Stimulated activated CD4-positive, alpha-beta T cell treated with anti-CD3 and anti-CD28 coated beads, Interleukin-4, amount 100 ng/mL, for 48 hours (primary cell): Measurements from ENCODE around the gene ISLR2.

Experiments used
- DNase-seq, 2 donors: peaks; one replicate each; pipeline ENCODE4 v3.0.0-alpha.2; 2020; ENCODE audit warnings: low read depth in 2 of 2

Gene ISLR2

GRCh38 chr15:74128785-74129585 lies 1.4 kb upstream of the ISLR2 start:
- no peak for DNase-seq

GRCh38 chr15:74129586-74130154 lies 716 bp upstream of the ISLR2 start:
- no peak for DNase-seq

GRCh38 chr15:74130849-74131627 lies 652 bp downstream of the ISLR2 start:
- no peak for DNase-seq

- DNase-seq, result no peak
Measured at GRCh38 chr15:74131628-74132413, 1.4 kb downstream of the ISLR2 start.

- DNase-seq, result no peak
Measured at GRCh38 chr15:74132681-74133651, 2.6 kb downstream of the ISLR2 start.

- DNase-seq, result no peak
Measured at GRCh38 chr15:74133694-74134386, 3.5 kb downstream of the ISLR2 start.

- no peak for DNase-seq
Measured at GRCh38 chr15:74134387-74135027, 4.1 kb downstream of the ISLR2 start.

- DNase-seq, result no peak
Measured at GRCh38 chr15:74135041-74135565, 4.7 kb downstream of the ISLR2 start.

DNA sequence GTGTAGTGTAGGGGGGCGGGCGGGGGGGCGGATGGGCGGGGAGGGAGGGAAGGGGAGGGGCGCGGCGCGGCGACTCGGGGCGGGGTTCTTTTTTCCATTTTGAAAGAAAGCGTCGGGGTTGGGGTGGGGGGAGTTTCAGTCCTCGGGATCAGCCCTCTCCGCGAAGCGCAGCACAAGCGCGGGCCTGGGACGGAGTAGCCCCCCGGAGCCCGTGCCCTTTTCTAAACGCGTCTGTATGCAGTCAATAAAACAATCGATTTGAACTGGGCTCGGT lies 6.1 kb downstream of the ISLR2 start:
- DNase-seq, result no peak

DNA sequence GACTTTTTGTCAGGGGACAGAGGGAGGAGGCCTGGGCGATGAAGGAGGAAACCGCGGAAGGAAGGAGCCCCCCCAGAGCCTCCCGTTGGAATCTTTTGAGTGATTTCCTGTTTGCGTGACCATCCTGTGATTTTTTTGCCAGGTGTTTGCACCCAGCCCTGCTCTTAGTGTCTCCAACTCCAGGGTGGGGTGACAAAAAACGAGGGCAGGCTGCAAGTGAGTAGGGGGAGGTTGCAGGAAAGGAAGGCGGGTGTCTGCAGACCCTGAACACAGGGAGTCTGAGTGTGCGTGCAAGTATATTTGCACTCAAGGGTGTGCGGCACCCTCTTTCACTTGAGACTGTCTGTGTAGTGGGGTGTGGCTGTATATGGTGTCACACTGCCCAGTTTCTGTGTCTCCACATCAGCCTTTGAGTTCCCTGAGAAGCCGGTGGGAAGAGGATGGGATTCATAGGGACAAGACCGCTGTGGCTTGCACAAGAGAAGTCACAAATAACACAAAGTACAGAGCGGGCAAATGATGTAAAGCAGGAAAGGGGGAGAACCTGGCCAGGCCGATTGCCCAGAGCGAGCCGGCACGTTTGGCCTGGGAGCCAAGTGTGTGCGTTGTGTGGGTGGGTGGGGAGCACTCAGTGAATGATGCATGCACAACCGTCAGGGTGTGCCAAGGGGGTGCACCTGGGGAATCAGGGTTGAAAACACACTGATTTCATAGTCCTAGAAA lies 6.6 kb downstream of the ISLR2 start:
- DNase-seq, result no peak

DNA sequence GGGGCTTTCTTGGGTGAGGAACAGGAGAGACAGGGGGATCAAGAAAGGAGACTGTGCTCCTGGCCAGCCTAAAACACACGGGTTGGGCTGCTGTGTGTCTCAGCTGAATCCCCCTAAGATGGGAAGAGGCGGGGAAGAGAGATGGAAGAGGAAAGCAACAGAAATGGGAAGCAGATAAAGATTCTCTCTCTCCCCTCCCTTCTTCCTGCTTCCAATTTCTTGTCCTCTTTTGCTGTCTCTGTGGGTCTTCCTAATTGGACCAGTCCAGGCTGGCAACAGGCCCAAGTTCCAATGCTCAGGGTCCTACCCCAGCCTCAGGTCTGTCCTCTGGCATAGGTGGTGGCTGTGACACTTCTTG lies 7.1 kb downstream of the ISLR2 start:
- no peak for DNase-seq

- DNase-seq, result no peak
Measured at GRCh38 chr15:74138642-74139041, 8.3 kb downstream of the ISLR2 start.

DNA sequence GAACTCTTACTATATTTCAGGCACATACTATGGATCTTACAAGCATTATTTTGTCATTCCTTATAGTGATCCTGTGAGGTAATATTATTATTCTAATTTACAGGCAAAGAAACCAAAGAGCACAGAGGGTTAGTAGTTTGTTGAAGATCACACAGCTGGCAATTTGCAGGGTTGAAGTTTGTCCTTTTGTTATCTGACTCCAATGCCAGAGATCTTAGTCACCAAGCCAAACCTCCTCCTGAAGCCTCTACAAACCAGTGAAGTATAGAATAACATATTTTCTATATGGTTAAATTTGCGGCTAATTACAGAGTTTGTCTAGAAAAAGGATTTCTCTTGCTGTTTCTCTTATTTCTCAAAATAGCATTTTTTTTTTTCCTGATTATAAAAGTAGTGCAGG lies 11.2 kb downstream of the ISLR2 start:
- no peak for DNase-seq

- DNase-seq, result no peak
Measured at GRCh38 chr15:74144153-74144775, 13.9 kb downstream of the ISLR2 start.

DNA sequence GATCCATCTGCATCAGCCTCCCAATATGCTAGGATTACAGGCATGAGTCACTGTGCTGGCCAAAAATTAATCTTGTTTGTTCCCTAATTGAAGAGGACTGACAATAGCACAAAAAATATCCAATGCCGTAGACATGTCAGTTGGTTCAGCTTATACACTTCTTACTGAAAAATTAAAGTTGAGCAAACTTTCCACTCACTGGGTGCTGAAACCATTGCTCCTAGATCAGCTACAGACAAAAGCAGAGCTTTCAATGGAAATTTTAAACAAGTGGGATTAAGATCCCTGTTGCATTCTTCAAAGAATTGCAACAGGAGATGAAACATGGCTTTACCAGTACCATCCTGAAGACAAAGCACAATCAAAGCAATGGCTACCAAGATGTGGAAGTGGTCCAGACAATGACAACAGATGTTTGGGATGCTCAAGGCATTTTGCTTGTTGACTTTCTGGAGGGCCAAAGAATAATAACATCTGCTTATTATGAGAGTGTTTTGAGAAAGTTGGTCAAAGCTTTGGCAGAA lies 16.0 kb downstream of the ISLR2 start:
- no peak for DNase-seq

- no peak for DNase-seq
Measured at GRCh38 chr15:74147051-74147450, 16.7 kb downstream of the ISLR2 start.

- DNase-seq, result no peak
Measured at GRCh38 chr15:74155766-74156417, 25.5 kb downstream of the ISLR2 start.
